LNCAP (cell line): Measurements from ENCODE around the gene LPO.

ENCODE experiments used
- CTCF ChIP-seq: fragments of 450-650 bp; IDR thresholded peaks from 2 replicates; pipeline ENCODE4 v1.5.1; 2017; ENCODE audit warnings: mild to moderate bottlenecking

Gene LPO

DNA sequence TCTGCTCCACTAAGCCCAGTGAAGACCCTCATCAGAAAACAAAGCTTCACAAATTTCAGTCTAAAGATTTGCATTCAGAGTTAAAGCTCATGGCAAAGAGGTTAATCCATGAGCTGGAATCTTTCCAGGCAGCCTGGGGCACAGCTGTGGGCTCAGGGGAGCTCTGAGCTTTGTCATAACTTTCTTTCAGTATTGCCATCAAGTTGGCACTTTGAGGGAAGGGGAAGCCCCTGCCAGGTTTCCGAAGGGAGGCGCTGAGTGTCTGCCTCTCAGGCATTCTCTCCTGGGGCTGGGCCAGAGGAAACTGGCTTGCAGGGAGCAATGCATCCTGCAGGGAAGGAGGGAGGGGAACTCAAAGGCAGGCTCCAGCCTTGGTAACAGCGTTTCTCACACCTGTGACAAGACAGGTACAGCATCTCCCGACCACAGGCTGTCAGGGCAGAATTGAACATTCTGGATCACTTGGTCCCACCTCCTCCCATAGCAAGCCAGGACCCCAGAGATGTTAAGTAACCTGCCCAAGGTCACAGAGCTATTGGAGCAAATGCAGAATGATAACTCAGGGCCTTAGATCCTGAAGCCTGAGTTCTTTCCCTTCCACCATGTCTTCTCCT is 3.9 kb downstream of the LPO start:
- no peak for TF ChIP-seq CTCF

DNA sequence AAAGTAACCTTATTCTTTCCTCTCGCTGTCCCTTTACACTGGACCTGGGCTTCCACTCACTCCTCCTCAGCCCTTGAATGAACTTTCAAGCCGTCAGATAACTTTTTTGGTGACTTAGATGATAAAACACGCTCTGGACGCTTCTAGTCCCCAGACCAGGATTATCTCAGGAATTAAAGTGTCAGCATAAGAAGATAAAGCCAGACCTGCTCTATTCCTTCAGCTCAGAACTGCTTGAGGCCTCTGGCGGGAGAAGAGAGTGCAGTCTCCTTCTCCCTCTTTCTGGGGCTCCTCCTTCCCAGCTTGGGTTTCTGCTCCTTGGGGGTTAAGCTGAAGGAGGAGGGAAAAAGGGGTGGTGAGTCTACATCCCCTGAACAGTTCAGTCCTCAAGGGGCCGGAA is 6.6 kb downstream of the LPO start:
- no peak for TF ChIP-seq CTCF

- no peak for TF ChIP-seq CTCF
These were observed 7.2 kb downstream of the LPO start for GRCh38 chr17:58245428-58246103.

GRCh38 chr17:58246104-58246740 is 7.8 kb downstream of the LPO start:
- TF ChIP-seq CTCF = no peak

GRCh38 chr17:58246781-58247180 is 8.4 kb downstream of the LPO start:
- no peak for TF ChIP-seq CTCF

- TF ChIP-seq CTCF = no peak
These were observed 9.4 kb downstream of the LPO start for GRCh38 chr17:58247511-58248363.

DNA sequence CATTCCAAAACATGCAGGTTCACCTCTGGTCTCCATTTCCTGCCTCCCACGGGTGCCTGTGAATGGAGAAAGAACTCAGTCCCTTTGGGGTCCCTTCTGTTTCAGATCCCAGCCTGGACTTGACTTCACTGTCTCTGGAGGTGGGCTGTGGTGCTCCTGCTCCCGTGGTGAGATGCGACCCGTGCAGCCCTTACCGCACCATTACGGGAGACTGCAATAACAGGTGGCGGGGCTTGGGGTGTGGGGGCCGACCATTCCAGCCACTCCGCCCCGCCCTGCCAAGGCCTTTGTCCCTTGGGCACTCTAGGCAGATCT is 10.5 kb downstream of the LPO start:
- no peak for TF ChIP-seq CTCF
